ENCODE data around the gene PFKFB2. TPM values are rescaled to one million over a fixed set of nuclear protein-coding genes. Genes with fewer than 3 reads are reported as not detected.

PFKFB2 gene
- total RNA-seq, 1 donor from 2014 or later: 63.2 TPM

- no peaks in the 10 kb centered on the region for H3K36me3 ChIP-seq (ENCODE audit: control insufficient read depth, insufficient read depth, low read length)
- no peak for DNase-seq (ENCODE audit: low read depth)
- H3K4me3 ChIP-seq (ENCODE audit: low read depth, low read length): no peak overlapping the region
- FAIRE-seq: no peak
- H3K27me3 ChIP-seq (ENCODE audit: control insufficient read depth, insufficient read depth, low read length): peaks cover 3% of the 10 kb centered on the region
- TF ChIP-seq CTCF (IDR thresholded peaks at IDR 0.05; ENCODE audit: insufficient read depth, low read length, severe bottlenecking): no peak
Measured at GRCh38 chr1:207102146-207102545, 49.1 kb downstream of the PFKFB2 start.

GRCh38 chr1:207102659-207103058 lies 49.6 kb downstream of the PFKFB2 start:
- Histone ChIP-seq H3K36me3 (ENCODE audit: control insufficient read depth, insufficient read depth, low read length) (no peaks in the 10 kb centered on the region), H3K4me3 (ENCODE audit: low read depth, low read length) (no peak overlapping the region), H3K27me3 (ENCODE audit: control insufficient read depth, insufficient read depth, low read length) (peaks cover 3% of the 10 kb centered on the region)
- DNase-seq (ENCODE audit: low read depth): no peak
- TF ChIP-seq CTCF (IDR thresholded peaks at IDR 0.05; ENCODE audit: insufficient read depth, low read length, severe bottlenecking): no peak
- no peak for FAIRE-seq

- H3K4me3 ChIP-seq (ENCODE audit: low read depth, low read length): no peak within 1 kb of the TSS
- peak; percentile 27 for DNase-seq (ENCODE audit: low read depth)
- peaks cover 2% of the 10 kb centered on the region for H3K27me3 ChIP-seq (ENCODE audit: control insufficient read depth, insufficient read depth, low read length)
- no peak for FAIRE-seq
- no peak for TF ChIP-seq CTCF (IDR thresholded peaks at IDR 0.05; ENCODE audit: insufficient read depth, low read length, severe bottlenecking)
- H3K36me3 ChIP-seq (ENCODE audit: control insufficient read depth, insufficient read depth, low read length): no peaks in the 10 kb centered on the region
Measured at GRCh38 chr1:207103892-207104373, 50.9 kb downstream of the PFKFB2 start, which contains the start of gene C4BPA. Gene C4BPA, plus strand, starts transcription at chr1:207104233. Its CDS starts 8,793 bp downstream, at chr1:207113026.

GRCh38 chr1:207109004-207109403 lies 55.9 kb downstream of the PFKFB2 start:
- H3K4me3 ChIP-seq (ENCODE audit: low read depth, low read length): no peak overlapping the region
- no peak for TF ChIP-seq CTCF (IDR thresholded peaks at IDR 0.05; ENCODE audit: insufficient read depth, low read length, severe bottlenecking)
- no peaks in the 10 kb centered on the region for H3K36me3 ChIP-seq (ENCODE audit: control insufficient read depth, insufficient read depth, low read length)
- DNase-seq (ENCODE audit: low read depth) (no peak), FAIRE-seq (no peak)
- peaks cover 2% of the 10 kb centered on the region for H3K27me3 ChIP-seq (ENCODE audit: control insufficient read depth, insufficient read depth, low read length)

GRCh38 chr1:207112616-207113296 lies 59.7 kb downstream of the PFKFB2 start:
- peaks cover 2% of the 10 kb centered on the region for H3K27me3 ChIP-seq (ENCODE audit: control insufficient read depth, insufficient read depth, low read length)
- FAIRE-seq: no peak
- TF ChIP-seq CTCF (IDR thresholded peaks at IDR 0.05; ENCODE audit: insufficient read depth, low read length, severe bottlenecking): no peak

GRCh38 chr1:207115269-207115668 lies 62.2 kb downstream of the PFKFB2 start:
- H3K36me3 ChIP-seq (ENCODE audit: control insufficient read depth, insufficient read depth, low read length): no peaks in the 10 kb centered on the region
- H3K27me3 ChIP-seq (ENCODE audit: control insufficient read depth, insufficient read depth, low read length): peaks cover 2% of the 10 kb centered on the region
- no peak for TF ChIP-seq CTCF (IDR thresholded peaks at IDR 0.05; ENCODE audit: insufficient read depth, low read length, severe bottlenecking)
- H3K4me3 ChIP-seq (ENCODE audit: low read depth, low read length): no peak overlapping the region
- DNase-seq (ENCODE audit: low read depth) (no peak), FAIRE-seq (no peak)

More at GRCh38 chr1:207112616-207113296, 59.7 kb downstream of the PFKFB2 start:
- Histone ChIP-seq H3K4me3 (ENCODE audit: low read depth, low read length) (no peak overlapping the region), H3K36me3 (ENCODE audit: control insufficient read depth, insufficient read depth, low read length) (no peaks in the 10 kb centered on the region)
- no peak for DNase-seq (ENCODE audit: low read depth)

Measured in bronchial epithelial cell (primary cell).